Karpas-422 (cell line): ENCODE data around the gene SEC23A. TPM values are rescaled to one million over a fixed set of nuclear protein-coding genes. Genes with fewer than 3 reads are reported as not detected.
"Not testable (repeated sequence)": the region's sequence is repeated elsewhere in the genome, so short reads cannot be mapped to it uniquely, and the experiment has no call there.

Source experiments
- DNase-seq: peaks from one replicate; pipeline ENCODE4 v3.0.0-alpha.2; 2015
- H2AFZ ChIP-seq: fragments of 200-600 bp; sonication (generic); 2 replicates; pipeline ENCODE4 v1.6.1; 2014; ENCODE audit warnings: antibody characterized with exemption, low read length, mixed read lengths
- H3K27ac ChIP-seq: fragments of 200-600 bp; sonication (generic); 2 replicates; pipeline ENCODE4 v1.5.1; 2014; ENCODE audit warnings: mild to moderate bottlenecking, low read length, moderate library complexity
- H3K27me3 ChIP-seq: fragments of 200-600 bp; sonication (generic); 2 replicates; pipeline ENCODE4 v1.6.1; 2014; ENCODE audit warnings: low read length, mixed read lengths
- H3K36me3 ChIP-seq: fragments of 200-600 bp; sonication (generic); 2 replicates; pipeline ENCODE4 v1.6.1; 2014; ENCODE audit warnings: low read length, mixed read lengths; ENCODE audit not compliant: insufficient read depth
- H3K4me1 ChIP-seq: fragments of 200-600 bp; sonication (generic); 2 replicates; pipeline ENCODE4 v1.6.1; 2014; ENCODE audit warnings: mild to moderate bottlenecking, low read length, mixed read lengths
- H3K4me2 ChIP-seq: fragments of 200-600 bp; sonication (generic); 2 replicates; pipeline ENCODE4 v1.6.1; 2014; ENCODE audit warnings: low read length, low read depth, mild to moderate bottlenecking; ENCODE audit not compliant: poor library complexity, severe bottlenecking
- H3K4me3 ChIP-seq: fragments of 200-600 bp; sonication (generic); 2 replicates; pipeline ENCODE4 v1.5.1; 2014; ENCODE audit warnings: mild to moderate bottlenecking, antibody characterized with exemption, low read length, mixed read lengths
- H3K79me2 ChIP-seq: fragments of 200-600 bp; sonication (generic); 2 replicates; pipeline ENCODE4 v1.6.1; 2014; ENCODE audit warnings: mild to moderate bottlenecking, low read length, mixed read lengths
- H3K9ac ChIP-seq: fragments of 200-600 bp; sonication (generic); 2 replicates; pipeline ENCODE4 v1.6.0; 2014; ENCODE audit warnings: low read length
- H3K9me2 ChIP-seq: fragments of 200-600 bp; sonication (generic), shearing (Covaris generic); replicated peaks from 2 replicates; pipeline ENCODE4 v1.6.0; 2014; ENCODE audit warnings: mild to moderate bottlenecking, low read length, moderate library complexity; ENCODE audit not compliant: insufficient read depth
- H3K9me3 ChIP-seq: fragments of 300-700, 200-600 bp; sonication (generic); 2 replicates; pipeline ENCODE4 v1.6.1; 2014; ENCODE audit warnings: low read length, mixed read lengths
- H4K20me1 ChIP-seq: fragments of 200-600 bp; sonication (generic); 2 replicates; pipeline ENCODE4 v1.6.1; 2014; ENCODE audit warnings: mild to moderate bottlenecking, antibody characterized with exemption, low read length, low read depth; ENCODE audit not compliant: insufficient read depth
- total RNA-seq: library from RNA; depleted of rRNA; stranded (reverse); fragments of >200 nt; shearing (Covaris generic); gene quantifications from 2 replicates; pipeline ENCODE4 v1.2.3, GENCODE V29; 2014; ENCODE audit warnings: low replicate concordance

The SEC23A gene
- total RNA-seq, 1 experiment from 2014 or later = 67.6 TPM

GRCh38 chr14:39023939-39024871 lies 78.8 kb downstream of the SEC23A start:
- Histone ChIP-seq H3K4me2 (no peak overlapping the region), H3K9ac (no peak overlapping the region), H2AFZ (no peak overlapping the region), H3K36me3 (no peaks in the 10 kb centered on the region), H3K79me2 (peaks cover 9% of the 10 kb centered on the region; the same call in 1 of the 2 replicates), H3K27ac (no peak overlapping the region), H3K27me3 (no peaks in the 10 kb centered on the region), H3K4me3 (no peak overlapping the region), H3K4me1 (no peaks in the 10 kb centered on the region), H3K9me3 (no peaks in the 10 kb centered on the region), H4K20me1 (no peaks in the 10 kb centered on the region), H3K9me2 (no peaks in the 10 kb centered on the region)
- no peak for DNase-seq

GRCh38 chr14:39017096-39018016 lies 85.7 kb downstream of the SEC23A start:
- not testable (repeated sequence) for H3K27ac ChIP-seq, H3K9ac ChIP-seq, H3K27me3 ChIP-seq, H3K79me2 ChIP-seq, H3K9me2 ChIP-seq, H4K20me1 ChIP-seq, H3K9me3 ChIP-seq, H3K4me2 ChIP-seq, H3K4me3 ChIP-seq, H2AFZ ChIP-seq, DNase-seq, H3K36me3 ChIP-seq, H3K4me1 ChIP-seq

DNA sequence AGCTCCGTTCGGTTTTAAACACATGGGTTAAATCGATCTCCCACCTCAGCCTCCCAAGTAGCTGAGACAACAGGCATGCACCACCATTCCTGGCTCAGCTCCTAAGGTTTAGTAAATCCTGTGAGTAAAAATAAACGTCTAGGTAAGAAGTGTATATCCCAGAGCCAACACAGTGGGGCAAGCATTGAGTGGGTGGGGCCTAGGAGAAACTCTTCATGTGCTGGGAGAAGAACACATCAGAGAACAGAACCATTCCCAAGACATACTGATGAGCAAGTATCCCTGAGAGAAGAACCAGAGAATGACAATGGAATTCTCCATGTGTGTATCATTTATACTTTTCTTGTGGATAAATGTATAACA lies 86.3 kb downstream of the SEC23A start:
- Histone ChIP-seq H3K9me3 (no peaks in the 10 kb centered on the region), H3K27ac (no peak overlapping the region), H3K9ac (no peak overlapping the region), H2AFZ (no peak overlapping the region), H3K4me3 (no peak overlapping the region), H3K36me3 (no peaks in the 10 kb centered on the region), H3K79me2 (no peaks in the 10 kb centered on the region), H3K27me3 (no peaks in the 10 kb centered on the region), H3K9me2 (no peaks in the 10 kb centered on the region), H3K4me2 (no peak overlapping the region), H4K20me1 (no peaks in the 10 kb centered on the region), H3K4me1 (no peaks in the 10 kb centered on the region)
- no peak for DNase-seq

DNA sequence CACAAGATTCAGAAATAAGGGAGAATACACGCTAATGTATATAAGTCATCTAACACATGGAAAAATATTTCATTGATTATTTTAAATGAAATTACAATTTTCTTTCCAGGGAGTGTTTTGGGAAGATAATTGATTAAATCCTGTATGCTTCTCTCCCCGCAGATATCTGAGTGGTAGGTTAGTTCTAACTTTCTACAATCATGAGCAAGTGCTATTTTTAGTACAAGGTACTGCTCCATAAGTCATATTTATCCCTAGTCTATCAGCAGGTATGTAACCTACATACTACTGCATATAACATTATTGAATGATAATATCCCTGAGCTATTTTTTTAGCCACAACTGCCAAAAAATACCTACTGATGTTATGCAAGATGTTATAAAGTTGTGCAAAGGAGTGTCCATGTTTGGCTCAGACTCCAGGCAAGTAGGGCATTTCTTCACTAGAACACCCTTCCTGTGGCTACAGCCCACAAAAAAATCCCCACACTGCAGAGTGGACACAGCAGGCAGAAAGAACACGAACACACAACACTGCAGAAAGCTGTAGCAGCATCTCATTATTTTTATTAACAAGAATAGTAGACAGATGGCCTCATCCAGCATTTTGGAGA lies 87.0 kb downstream of the SEC23A start:
- no peak overlapping the region for H3K4me2 ChIP-seq
- H3K4me3 ChIP-seq = no peak overlapping the region
- no peak overlapping the region for H3K9ac ChIP-seq
- H3K36me3 ChIP-seq = no peaks in the 10 kb centered on the region
- H4K20me1 ChIP-seq = no peaks in the 10 kb centered on the region
- no peaks in the 10 kb centered on the region for H3K9me2 ChIP-seq
- no peaks in the 10 kb centered on the region for H3K27me3 ChIP-seq
- H3K79me2 ChIP-seq = no peaks in the 10 kb centered on the region
- H2AFZ ChIP-seq = no peak overlapping the region
- no peak for DNase-seq
- H3K9me3 ChIP-seq = no peaks in the 10 kb centered on the region
- no peak overlapping the region for H3K27ac ChIP-seq
- no peaks in the 10 kb centered on the region for H3K4me1 ChIP-seq

DNA sequence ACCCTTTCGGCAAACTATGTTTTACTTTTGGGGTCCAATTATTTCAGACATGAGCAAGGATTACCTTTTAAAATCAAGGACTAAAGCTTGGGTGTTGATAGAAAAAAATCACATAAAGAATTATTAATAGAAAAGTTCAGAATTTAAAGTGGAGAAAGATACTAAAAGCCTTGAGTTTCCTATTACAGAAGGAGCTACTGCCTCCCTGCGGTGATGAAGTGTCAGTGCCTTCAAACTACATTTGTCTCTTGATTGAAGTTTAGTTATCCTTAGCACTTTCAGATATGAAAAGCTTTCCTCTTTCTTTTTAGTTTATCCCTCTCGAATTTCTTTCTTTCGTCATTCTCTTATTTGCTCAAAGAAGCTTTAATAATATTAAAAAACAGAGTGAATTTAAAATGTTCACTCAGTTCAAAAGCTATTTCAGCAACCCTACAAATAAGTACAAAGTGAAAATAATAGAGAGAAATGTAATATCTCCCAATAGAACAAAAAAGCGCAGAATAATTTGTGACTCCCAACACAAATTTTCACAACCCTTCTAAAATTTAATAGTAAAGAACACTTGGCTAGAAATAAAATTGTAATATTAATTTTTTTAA lies 87.6 kb downstream of the SEC23A start:
- DNase-seq = peak; percentile 85
- H3K4me3 ChIP-seq = no peak overlapping the region
- no peaks in the 10 kb centered on the region for H3K27me3 ChIP-seq
- H3K27ac ChIP-seq = no peak overlapping the region
- H3K9me3 ChIP-seq = no peaks in the 10 kb centered on the region
- H3K9ac ChIP-seq = no peak overlapping the region
- H3K79me2 ChIP-seq = no peaks in the 10 kb centered on the region
- H4K20me1 ChIP-seq = no peaks in the 10 kb centered on the region
- no peaks in the 10 kb centered on the region for H3K36me3 ChIP-seq
- no peaks in the 10 kb centered on the region for H3K4me1 ChIP-seq
- no peak overlapping the region for H2AFZ ChIP-seq
- no peaks in the 10 kb centered on the region for H3K9me2 ChIP-seq
- no peak overlapping the region for H3K4me2 ChIP-seq

GRCh38 chr14:39014460-39014859 lies 88.6 kb downstream of the SEC23A start:
- Histone ChIP-seq H3K4me3 (no peak overlapping the region), H3K9me3 (no peaks in the 10 kb centered on the region), H3K9me2 (no peaks in the 10 kb centered on the region), H3K27ac (no peak overlapping the region), H3K79me2 (no peaks in the 10 kb centered on the region), H4K20me1 (no peaks in the 10 kb centered on the region), H3K4me2 (no peak overlapping the region), H2AFZ (no peak overlapping the region), H3K36me3 (no peaks in the 10 kb centered on the region), H3K4me1 (no peaks in the 10 kb centered on the region), H3K9ac (no peak overlapping the region), H3K27me3 (no peaks in the 10 kb centered on the region)
- DNase-seq = no peak

DNA sequence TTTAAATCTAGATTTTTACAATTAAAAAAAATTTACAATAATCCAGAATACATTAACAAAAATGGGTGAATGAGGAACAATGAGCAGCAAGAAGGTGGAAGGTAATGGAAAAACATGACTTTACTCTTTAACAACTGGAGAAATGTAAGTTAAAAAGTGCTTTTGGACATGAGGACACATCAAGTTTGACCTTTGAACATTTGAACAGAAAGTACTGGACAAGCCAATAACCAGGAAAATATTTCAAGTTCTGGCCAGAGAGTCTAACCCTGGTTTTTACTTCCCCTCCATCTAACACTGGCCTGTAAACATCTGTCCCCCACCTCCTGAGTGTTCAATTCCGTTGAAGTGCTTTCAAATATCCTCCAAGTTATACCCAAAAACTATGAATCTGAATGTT lies 94.1 kb downstream of the SEC23A start:
- H3K27ac ChIP-seq, H4K20me1 ChIP-seq, H2AFZ ChIP-seq, H3K79me2 ChIP-seq, H3K9me3 ChIP-seq, H3K4me3 ChIP-seq, H3K9me2 ChIP-seq, H3K4me1 ChIP-seq, H3K36me3 ChIP-seq, H3K4me2 ChIP-seq, H3K27me3 ChIP-seq, H3K9ac ChIP-seq, DNase-seq: not testable (repeated sequence)
